VCaP (cell line): Measurements from ENCODE around the gene FOXO1.

ENCODE experiments used
- H3K27ac ChIP-seq: fragments of 450-650 bp; 2 replicates; pipeline ENCODE4 v1.5.1; 2017
- TF ChIP-seq, protein P1 (sequence below): fragments of 450-650 bp; conservative IDR thresholded peaks from 2 replicates; pipeline ENCODE4 v1.5.1; 2017; ENCODE audit warnings: mild to moderate bottlenecking, moderate library complexity

FOXO1 gene

DNA sequence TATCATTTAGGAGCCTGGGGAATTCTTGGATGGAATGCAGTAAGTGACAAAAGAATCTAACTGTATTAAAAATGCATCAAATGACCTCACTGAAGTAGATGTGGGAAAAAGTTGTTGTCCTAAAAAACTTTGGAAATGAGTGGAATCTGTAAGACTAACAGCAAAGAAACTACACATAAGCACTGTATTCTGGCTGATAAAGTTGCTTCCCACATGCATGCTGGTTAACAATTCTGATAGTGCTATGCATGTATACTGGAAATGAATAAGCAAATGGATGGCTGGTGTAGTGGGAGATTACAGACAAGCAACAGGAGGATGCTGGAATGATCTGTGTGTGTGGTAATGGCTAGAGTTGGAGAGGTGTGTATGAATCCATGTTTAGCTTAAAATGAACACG lies 138.5 kb downstream of the FOXO1 start:
- TF ChIP-seq, protein P1, sequence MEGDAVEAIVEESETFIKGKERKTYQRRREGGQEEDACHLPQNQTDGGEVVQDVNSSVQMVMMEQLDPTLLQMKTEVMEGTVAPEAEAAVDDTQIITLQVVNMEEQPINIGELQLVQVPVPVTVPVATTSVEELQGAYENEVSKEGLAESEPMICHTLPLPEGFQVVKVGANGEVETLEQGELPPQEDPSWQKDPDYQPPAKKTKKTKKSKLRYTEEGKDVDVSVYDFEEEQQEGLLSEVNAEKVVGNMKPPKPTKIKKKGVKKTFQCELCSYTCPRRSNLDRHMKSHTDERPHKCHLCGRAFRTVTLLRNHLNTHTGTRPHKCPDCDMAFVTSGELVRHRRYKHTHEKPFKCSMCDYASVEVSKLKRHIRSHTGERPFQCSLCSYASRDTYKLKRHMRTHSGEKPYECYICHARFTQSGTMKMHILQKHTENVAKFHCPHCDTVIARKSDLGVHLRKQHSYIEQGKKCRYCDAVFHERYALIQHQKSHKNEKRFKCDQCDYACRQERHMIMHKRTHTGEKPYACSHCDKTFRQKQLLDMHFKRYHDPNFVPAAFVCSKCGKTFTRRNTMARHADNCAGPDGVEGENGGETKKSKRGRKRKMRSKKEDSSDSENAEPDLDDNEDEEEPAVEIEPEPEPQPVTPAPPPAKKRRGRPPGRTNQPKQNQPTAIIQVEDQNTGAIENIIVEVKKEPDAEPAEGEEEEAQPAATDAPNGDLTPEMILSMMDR = no peak

DNA sequence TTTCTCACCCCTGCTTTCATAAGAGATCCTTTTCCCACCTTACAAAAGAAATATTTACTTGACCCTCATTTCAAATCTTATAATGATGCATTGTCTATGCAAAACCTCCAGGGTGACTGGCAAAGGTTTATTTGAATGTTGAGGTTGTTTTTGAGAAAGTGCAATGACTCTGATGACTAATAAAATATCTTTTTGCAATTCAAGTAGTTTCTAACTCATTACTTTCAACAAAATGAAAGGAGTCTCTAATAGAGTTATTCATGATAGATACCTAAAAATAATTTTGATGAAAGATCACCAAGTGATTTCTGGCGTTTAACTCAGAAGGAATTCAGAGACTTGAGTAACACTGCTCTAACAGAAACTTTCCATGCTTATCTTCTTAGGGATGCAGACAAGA lies 144.2 kb downstream of the FOXO1 start:
- TF ChIP-seq, protein P1 = no peak

More for the DNA sequence above, 138.5 kb downstream of the FOXO1 start:
- H3K27ac ChIP-seq = no peak overlapping the region

DNA sequence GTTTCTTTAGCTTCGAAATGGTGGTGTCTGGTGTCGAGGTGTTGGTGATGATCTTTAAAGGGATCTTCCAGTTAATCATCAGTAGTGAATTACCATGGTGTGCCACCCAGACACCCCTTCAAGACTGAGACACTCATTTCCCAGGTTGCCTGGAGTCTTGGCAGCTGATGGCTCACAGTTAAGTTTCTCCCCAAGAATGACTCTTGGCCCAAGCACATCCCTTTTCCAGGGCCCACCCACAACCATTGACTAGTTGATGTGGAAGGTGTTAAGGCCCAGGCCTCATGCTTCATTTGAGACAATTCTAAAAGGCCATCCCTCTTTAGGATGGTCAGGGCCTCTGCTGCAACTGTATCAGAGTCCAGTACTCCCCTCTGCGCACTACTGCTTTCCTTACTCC lies 145.5 kb downstream of the FOXO1 start:
- TF ChIP-seq, protein P1 = no peak
- H3K27ac ChIP-seq = no peak overlapping the region

More for the DNA sequence above, 144.2 kb downstream of the FOXO1 start:
- H3K27ac ChIP-seq = no peak overlapping the region

DNA sequence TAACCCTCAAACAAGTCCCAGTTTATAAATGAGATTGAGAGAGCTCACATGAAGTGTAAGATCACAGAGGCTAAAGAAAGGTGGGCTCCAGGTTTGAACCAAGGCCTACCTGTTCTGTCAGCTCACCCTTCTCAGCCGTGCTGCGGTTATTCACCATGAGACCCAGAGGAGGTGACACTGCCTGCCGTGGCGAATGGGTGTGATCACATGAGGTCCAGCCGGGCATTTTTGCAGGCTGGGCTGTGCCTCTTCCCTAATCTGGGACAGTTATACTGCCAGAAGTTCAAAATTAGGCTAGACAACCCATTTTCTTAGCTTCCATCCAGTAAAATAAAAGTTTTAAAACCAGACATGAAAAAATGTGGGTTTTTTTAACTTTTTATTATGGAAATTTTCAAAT lies 146.8 kb downstream of the FOXO1 start:
- H3K27ac ChIP-seq = no peak overlapping the region
- TF ChIP-seq, protein P1 = no peak

DNA sequence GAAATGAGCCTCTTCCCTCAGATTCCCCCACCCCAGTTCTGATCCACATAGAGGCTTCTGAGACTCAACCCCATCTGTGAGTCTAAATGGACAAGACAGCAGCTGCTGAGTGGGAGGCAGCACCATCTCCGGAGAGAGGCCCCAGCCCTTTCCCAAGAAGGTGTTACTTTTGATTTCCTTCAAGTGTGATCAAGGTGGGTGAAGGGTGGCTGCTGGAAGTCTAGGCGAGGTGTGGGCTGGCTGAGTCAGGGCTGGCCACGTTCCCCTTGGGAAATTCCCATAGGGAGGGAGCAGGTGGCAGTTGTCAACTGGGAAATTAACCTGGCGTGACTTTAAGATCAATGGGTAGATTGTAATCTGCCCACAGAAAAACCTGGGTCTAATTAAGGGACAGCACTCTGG lies 148.0 kb downstream of the FOXO1 start:
- TF ChIP-seq, protein P1 = no peak
- no peak overlapping the region for H3K27ac ChIP-seq

DNA sequence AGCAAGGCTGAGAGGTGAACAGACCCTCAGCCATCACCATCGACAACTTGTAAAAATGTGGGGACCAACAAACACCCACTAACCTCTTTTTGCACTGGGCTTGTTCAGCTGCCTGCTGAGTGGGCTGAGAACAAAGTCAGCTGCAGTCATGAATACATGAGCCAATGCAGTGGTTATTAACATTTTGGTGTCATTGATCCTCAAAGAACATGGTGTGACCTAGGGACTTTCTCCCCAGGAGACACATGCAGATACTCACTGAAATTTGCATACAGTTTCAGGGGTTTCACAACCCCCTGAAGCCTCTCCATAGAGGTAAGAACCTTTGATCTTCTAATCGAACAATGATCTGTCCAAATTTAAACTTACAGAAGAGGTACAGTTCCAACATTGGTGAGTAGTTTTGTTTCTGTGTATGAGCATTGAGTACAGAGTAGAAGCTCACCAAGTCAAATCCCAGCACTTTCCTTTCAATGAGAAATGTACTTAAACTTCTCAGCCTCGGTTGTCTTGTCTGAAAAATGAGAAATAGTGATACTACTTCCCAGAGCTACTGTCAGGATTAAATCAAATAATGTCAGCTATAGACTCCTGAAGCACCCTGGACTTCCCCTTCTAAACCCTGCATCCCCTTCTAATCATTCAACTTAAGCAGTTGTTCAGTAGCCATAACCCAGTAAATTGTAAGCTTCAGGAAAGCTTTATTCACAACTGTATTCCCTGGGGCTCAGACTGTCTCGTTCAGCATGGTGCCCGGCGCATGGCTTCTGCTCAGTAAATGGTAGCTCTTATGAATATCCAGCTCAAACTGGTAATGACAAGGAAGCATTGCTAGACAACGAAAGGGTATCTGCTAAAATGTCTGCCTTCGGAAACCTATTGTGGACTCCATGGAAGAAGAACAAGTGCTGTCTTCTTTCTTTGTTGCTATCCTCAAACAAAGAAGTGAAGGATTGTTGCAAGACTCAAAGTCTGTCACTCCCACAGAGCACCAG lies 148.7 kb downstream of the FOXO1 start:
- TF ChIP-seq, protein P1 = no peak
- H3K27ac ChIP-seq = no peak overlapping the region

DNA sequence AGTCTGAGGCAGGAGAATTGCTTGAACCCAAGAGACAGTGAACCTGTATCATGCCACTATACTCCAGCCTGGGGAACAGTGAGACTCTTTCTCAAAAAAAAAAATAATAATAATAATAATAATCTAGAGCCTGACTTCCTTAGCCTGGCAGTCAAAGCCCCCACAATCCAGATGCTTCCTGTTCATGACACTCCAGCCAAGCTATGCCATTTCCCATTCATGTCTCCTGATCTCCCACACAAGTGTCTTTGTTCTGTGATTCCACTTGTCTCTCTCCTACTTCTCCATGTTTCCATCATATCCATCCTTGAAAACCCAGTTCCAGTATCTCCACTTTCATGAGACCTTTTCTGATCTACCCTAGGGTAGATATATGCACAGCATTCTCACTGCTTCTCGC lies 150.7 kb downstream of the FOXO1 start:
- no peak overlapping the region for H3K27ac ChIP-seq
- TF ChIP-seq, protein P1 = no peak
